GM13977 (cell line): Measurements from ENCODE around the gene FCHSD2.

Experiments
- DNase-seq: peaks from one replicate; pipeline ENCODE4 v3.0.0; 2012; ENCODE audit warnings: low spot score
- in situ Hi-C: fragments of 300-500 bp; cut with MboI; formaldehyde crosslinking; loops from one replicate; pipeline ENCODE4 v1.12.0; 2022; ENCODE audit warnings: low sequenced_read_pairs, low pct_unique_long_range_greater_than_20kb, mixed read lengths, inconsistent platforms; ENCODE audit not compliant: unreplicated experiment
- TF ChIP-seq, protein P1 (sequence below): IDR thresholded peaks from 2 replicates; pipeline ENCODE4 v1.5.1; 2012; ENCODE audit warnings: mild to moderate bottlenecking, control low read depth; ENCODE audit not compliant: insufficient read depth; ENCODE audit errors: extremely low read depth, missing control alignments

The FCHSD2 gene

DNA sequence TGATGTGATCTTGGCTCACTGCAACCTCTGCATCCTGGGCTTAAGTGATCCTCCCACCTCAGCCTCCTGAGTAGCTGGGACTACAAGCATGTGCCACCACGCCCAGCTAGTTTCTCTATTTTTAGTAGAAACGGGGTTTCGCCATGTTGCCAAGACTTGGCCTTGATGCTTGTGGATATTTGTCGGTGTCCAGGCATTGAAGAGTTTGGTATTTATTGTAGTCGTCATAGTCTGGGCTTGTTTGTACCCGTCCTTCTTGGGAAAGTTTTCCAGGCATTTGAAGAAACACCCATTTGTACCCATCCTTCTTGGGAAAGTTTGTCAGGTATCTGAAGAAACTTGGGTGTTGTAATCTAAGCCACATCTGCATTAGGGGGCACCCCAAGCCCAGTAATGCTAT, 28.7 kb downstream of the FCHSD2 start:
- TF ChIP-seq, protein P1, sequence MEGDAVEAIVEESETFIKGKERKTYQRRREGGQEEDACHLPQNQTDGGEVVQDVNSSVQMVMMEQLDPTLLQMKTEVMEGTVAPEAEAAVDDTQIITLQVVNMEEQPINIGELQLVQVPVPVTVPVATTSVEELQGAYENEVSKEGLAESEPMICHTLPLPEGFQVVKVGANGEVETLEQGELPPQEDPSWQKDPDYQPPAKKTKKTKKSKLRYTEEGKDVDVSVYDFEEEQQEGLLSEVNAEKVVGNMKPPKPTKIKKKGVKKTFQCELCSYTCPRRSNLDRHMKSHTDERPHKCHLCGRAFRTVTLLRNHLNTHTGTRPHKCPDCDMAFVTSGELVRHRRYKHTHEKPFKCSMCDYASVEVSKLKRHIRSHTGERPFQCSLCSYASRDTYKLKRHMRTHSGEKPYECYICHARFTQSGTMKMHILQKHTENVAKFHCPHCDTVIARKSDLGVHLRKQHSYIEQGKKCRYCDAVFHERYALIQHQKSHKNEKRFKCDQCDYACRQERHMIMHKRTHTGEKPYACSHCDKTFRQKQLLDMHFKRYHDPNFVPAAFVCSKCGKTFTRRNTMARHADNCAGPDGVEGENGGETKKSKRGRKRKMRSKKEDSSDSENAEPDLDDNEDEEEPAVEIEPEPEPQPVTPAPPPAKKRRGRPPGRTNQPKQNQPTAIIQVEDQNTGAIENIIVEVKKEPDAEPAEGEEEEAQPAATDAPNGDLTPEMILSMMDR = no peak
- no peak for DNase-seq
- in situ Hi-C loops = no loop called here

DNA sequence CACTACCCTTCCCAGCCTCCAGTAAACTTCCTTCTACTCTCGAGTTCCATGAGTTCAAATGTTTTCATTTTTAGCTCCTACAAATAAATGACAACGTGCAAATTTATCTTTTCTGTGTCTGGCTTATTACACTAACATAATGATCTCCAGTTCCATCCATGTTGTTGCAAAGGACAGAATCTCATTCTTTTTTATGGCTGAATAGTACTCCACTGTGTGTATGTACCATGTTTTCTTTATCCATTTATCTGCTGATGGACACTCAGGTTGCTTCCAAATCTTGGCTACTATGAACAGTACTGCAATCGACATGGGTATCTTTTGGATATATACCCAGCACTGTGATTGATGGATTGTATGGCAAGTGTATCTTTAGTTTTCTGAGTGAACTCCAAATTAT, 34.5 kb downstream of the FCHSD2 start:
- in situ Hi-C loops = no loop called here
- DNase-seq = no peak
- TF ChIP-seq, protein P1 = no peak

DNA sequence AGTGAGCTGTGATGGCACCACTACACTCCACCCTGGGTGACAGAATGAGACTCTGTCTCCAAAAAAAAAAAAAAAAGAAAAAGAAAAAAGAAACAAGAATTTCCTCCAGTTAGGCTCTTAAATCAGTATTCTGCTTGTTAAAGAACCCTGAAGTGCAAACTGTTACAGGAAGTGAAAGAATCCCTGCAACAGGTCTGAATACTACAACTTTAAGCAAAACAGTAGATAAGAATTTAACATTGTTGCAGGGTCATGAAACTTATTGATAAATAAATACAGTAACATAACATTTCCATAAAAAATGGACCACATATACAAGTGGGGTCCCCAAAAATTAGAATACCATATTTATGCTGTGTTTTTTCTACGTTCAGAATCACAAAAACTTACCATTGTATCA, 35.8 kb downstream of the FCHSD2 start:
- TF ChIP-seq, protein P1 = no peak
- in situ Hi-C loops = no loop called here

DNA sequence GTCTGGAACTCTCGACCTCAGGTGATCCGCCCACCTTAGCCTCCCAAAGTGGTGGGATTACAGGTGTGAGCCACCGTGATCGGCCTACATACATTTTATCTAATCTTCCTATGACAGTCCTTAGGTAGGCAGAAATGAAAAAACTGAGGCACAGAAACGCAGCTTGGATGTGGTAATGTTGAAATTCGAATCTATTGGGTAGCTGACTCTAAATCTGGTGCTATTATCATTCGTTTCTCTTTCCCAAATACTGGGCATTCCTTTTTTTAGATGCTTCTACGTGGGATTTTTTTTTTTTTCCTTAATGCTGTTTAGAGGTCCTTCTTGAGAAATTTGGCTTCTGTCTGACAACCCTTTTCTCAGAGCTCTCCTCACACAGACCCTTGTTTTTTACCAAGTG, 41.5 kb downstream of the FCHSD2 start:
- no peak for DNase-seq
- TF ChIP-seq, protein P1 = no peak
- in situ Hi-C loops = no loop called here

More for the DNA sequence above, 35.8 kb downstream of the FCHSD2 start:
- no peak for DNase-seq

DNA sequence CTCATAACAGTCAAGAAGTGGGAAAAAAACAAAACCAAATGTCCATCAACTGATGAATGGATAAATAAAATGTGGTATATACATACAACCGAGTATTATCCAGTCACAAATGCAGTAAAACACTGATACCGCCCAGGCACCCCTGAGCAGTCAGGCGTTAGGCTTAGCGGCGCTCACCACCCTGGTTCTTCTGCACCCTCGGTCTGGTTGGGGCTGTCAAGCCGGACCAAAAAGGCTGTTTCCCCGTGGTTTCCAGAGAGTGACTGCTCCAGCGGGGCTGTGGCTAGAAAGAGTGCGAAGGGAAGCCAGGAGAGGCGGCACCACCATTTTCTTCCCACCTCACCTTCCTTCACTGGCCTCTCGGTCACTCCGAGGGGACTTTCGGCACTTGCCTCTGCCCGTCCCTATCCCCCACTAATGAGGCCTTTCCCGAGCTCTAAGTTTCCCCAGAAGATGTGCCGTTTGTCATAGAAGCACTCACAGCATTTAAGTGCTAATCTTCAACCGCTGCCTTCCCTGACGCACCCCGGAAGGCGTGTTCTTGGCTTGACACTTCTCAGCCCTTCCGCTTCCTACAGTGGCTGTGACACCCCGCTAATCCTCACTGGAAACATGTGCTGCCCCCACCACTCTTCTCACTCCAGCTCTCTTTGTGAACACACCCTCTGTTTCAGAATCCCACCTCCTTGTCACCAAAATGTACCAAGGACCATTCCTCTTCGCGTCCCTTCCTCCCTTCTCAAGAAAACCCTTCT, 42.4 kb downstream of the FCHSD2 start:
- TF ChIP-seq, protein P1 = no peak
- no peak for DNase-seq
- in situ Hi-C loops = no loop called here

DNA sequence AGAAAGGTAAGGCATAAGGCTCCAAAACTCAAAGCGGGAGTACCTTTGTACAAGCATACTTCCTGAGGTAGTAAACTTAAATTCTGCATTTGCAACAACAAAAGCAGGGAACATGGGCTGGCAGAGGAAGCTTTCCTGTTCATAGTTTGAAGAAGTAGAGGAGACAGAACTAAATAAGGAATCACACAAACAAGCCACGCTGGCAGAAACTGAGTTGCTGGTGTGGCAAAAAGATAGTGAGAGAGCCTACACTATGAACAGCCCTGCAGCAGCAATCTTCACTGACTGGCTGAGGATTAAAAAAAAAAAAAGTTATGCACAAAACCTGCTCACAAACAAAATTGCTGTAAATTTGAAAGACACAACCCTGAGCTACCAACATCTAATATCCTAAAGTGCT, 46.5 kb downstream of the FCHSD2 start:
- DNase-seq = no peak
- TF ChIP-seq, protein P1 = no peak
- in situ Hi-C loops = no loop called here
